ENCODE results near the gene TNFRSF14.
A peak's percentile ranks its signal among the peaks of the same experiment; 100 is the strongest.

The TNFRSF14 gene

GRCh38 chr1:2588661-2589430 is 32.7 kb downstream of the TNFRSF14 start:
- no peak for DNase-seq

GRCh38 chr1:2589431-2590232 is 33.5 kb downstream of the TNFRSF14 start:
- no peak for DNase-seq

- peak in 1 of 5 donors; percentile 2 for DNase-seq
These were observed 34.3 kb downstream of the TNFRSF14 start for GRCh38 chr1:2590233-2591141.

GRCh38 chr1:2591233-2591580 is 35.0 kb downstream of the TNFRSF14 start:
- DNase-seq = no peak

- no peak for DNase-seq
These were observed 35.5 kb downstream of the TNFRSF14 start for GRCh38 chr1:2591581-2592261.

DNA sequence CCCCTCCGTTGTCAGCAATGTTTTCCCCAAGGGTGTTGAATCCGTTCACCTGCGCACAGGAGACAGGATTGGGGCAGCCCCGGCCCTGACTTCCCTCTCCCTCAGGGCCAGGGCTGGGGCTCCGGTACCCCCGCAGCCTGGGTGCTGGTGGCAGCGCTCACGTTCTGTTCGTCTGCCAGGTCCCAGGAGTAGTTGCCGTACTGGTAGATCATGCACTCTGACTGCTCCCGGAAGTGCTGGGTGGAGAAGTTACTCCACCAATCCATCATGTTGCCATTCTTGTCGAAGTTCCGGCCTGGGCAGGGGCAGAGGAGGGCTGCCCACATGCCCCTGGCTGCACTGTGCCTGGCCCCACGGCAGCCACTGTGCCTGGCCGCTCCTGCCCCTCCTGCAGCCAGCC is 36.5 kb downstream of the TNFRSF14 start:
- DNase-seq = peak in 1 of 5 donors; percentile 8

GRCh38 chr1:2593251-2593878 is 37.2 kb downstream of the TNFRSF14 start:
- DNase-seq = peak in 1 of 5 donors; percentile 11

DNA sequence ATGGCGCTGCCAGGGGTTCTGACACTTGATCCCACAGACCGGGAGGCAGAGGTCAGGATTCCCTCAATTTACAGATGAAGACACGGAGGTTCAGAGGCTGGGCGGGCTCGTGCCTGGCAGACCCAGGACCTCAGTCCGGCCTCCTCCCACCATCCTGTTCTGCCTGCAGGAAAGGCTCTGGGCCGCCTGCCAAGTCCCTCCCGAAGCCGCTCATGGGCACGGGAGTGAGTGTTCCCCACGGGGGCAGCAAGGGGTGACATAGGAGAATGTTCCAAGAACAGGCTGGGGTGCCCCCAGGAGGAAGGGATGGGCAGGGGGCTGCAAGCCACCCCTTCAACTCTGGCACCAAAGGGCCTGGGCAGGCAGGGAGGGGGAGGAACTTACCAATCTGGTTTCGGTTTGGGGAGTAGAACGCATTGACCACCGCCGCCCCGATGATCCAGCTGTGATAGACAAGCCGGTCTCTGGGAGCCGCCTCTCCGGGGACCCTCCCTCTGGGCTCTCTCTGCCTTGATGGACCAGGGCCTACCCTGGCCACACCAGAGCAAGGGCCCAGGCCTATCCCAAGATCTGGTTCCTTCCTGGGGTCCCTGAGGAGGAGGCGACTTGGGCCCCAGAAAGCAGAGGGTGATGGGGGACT is 38.0 kb downstream of the TNFRSF14 start:
- DNase-seq = peak in 1 of 5 donors; percentile 7

DNA sequence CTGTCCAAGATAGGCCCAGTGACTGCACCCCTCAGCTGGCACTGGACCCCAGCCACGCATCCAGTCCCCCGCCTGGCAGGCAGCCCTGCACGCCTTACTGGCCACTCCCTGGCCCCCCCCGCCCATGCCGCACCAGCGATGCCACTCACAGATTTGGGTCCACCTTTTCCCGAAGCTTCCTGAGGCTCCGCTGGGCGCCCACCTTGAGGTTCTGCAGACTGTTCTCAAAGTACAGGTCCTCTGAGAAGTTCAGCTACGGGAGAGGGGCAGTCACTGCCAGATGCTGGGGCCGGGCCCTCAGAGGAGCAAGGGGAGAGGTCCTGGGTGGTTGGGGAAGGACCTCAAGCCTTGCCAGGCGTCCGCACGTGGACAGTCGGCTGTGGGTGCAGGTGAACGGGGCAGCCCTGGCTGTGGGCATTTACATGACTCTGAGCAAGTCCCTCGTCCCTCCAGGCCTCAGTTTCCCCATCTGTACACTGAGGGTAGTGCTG is 38.5 kb downstream of the TNFRSF14 start:
- peak in 1 of 5 donors; percentile 6 for DNase-seq

DNA sequence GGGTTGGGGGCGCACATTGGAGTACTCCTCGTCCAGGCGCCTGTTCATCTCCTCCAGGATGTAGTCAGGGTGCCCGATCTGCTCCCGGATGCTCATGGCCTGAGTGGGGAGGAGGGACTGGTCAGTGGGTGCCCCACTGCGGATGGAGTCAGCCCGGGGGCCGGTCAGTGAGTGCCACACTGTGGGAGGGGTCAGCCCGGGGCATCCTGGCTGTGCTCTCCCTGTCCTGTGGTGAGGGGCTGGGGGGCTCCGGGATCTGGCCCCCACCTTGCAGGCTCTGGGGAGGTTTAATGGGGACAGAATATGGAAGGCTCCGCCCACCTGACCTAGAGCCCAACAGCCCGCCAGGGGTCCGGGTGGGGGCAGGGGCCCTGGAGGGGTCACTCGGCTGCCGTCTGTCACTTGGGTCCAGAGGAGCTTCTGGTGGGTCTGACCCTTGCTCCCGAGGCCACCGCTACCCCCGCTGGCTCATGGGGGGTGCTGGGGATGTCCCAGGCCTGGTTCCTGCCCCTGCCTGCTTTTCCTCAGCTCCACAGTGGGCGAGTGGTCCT is 39.2 kb downstream of the TNFRSF14 start:
- no peak for DNase-seq

- no peak for DNase-seq
These were observed 39.8 kb downstream of the TNFRSF14 start for GRCh38 chr1:2595812-2596529.

DNA sequence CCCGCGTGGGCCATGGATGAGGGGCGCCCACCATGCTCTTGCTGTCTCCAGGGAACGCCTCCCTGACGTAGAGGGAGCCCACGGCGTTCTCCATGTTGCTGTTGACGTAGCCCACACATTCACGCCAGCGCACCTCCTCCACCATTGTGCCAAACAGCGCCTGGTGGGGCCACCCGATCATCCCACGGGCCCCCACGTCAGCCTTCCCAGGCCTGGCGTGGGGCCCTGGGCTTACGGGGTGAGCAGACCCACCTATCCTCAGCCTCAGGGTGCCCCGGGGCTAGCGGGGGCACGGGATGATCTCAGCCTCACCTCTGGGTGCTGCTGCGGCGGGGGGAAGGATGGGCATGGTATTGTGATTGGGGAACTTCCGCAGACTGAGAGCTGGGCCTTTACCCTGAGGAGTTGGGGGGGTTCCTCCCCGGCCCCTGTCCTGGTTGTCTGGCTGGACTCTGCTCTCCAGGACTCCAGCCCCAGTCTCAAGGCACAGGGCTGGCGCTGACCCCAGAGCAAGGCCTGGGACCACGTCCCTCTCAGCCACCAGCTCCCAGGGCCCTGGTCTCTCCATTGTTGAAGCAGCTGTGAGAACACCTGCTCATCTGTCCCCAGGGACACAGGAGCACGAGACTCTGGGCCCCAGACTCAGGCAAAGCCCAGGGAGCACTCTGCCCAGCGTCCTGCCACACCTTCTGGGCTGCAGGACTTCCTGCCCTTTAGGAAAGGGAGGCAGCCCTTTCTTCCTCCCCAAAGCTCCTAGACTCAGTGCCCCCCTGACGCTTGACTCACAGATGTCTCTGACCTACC is 40.6 kb downstream of the TNFRSF14 start:
- no peak for DNase-seq

DNA sequence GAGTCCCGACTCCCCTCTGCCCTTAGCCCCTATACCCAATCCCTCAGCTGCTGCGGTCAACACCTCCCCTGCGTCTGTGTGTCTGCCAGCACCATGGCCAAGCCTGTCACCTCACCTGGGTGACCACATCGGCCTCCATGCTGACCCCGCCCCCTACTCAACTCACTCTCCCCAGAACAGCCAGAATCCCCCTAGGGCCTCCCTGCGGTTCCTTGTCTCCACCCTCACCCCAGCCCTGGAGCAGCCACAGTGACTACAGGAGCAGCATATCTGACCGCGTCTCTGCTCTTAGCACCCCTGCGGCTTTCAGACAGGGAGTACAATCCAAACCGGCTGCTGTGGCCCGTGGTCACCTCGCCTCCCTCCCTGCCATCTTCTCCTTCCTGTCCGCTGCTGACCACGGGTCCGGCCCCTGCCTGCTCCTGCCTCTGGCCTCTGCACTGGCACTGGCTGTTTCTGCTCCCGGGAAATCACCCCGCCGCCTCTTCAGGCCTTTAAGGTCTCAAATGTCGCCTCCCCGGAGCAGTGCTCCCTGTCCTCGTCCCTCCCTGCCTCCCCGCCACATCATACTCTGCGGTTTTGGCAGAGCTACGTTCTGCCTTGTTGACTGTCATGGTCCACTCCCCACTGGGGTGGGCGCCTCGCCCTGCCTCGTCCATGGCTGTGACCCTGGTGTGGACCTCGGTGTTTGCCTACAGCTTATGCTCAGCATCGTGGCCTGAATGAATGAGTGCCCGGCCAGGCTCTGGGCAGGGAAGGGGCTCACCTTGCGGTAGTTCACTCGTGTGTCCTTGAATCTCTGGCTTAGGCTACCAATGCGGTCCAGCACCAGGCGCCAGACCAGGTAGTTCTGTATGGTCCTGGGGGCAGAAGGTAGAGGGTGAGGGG is 41.5 kb downstream of the TNFRSF14 start:
- no peak for DNase-seq

DNA sequence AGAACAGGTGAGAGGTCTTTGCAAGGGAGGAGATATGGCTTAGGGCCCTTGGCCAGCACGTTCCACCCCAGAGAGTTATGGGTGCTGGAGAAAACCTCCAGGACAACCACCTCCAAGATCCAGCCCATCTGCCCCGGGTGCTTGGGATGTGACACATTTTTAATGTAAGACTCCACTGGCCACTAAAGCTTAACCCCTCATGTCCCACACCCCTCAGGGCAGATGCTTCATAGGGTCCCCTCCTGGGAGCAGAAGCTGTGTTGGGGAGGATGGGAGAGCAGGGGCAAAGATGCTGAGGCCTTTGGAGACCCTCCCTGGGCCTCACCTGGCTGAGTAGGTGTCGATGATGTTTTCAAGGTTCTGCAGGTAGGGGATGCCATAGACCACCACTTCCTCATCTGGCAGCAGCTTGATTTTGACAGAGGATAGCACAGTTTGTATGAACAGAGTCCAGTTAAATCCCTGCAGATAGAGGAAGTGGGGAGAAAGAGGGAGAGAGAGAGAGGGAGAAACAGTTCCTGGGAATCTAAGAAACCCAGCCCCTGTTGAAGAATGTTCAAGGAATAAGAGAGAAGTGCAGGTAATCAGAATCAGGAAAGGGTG is 42.3 kb downstream of the TNFRSF14 start:
- no peak for DNase-seq

- no peak for DNase-seq
These were observed 45.6 kb downstream of the TNFRSF14 start for GRCh38 chr1:2601721-2602303.

DNA sequence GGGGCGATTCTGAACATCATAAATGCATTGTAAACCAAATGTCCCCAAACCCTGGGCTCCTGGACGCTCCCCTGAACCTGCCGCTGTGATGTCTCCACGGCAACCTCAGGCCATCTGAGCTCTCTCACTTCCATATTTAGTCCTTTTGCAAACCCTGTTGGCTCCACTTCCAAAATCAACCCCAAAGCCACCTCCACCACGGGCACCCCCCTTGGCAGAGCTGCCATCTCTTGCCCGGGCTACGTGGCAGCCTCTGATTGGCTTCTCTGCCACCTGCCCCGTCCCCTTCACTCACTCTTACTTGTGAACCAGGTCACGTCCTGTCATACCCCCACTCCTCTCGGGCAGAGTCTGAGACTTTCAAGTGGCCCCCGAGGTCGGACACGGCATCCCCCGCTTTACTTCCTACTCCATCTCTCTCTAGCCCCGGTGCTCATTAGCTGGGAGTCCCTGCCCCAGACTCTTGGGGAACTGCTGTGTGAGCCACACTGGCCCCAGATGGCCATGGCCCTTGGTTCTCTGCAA is 46.2 kb downstream of the TNFRSF14 start:
- DNase-seq = no peak

DNA sequence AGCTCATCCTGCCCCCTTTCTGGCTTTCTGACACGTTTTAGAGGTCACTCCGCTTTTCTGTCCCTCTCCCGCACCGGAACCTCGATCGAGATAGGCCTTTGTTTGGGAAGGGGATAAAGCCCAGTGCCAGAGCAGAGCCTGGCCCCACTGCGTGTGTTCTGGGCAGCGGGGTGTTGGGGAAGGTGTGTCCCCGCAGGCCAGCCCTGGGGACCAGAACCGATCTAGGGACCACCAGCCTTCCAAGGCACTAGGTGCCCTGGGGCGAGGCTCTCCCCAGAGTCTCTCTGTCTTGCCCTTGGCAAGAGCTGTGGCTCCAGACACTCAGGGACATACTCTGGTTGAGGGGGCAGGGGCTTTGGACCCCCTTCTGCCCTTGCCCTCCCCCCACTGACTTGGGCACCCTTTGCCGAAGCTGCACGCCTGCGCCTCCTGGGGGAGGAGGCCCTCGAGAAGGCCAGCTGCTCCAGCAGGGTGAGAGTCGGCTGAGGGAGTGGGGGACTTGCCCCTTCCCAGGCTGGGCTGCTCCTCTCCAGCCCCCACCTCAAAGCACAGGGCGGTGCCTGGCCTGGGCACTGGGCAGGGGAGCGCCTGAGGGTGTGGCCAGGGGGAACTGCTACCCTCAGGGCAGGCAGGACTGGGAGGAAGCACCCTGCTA is 46.8 kb downstream of the TNFRSF14 start:
- no peak for DNase-seq
